PFSK-1 (cell line): Measurements from ENCODE around the gene PLS3.

Experiments
- FOXP2 ChIP-seq: optimal IDR thresholded peaks from 2 replicates; pipeline ENCODE3; 2011; ENCODE audit warnings: borderline replicate concordance, control low read depth, inconsistent platforms; ENCODE audit not compliant: insufficient read depth; ENCODE audit errors: extremely low read length, extremely low read depth
- POLR2AphosphoS5 ChIP-seq: IDR thresholded peaks from 2 replicates; pipeline ENCODE4 v1.6.1; 2012; ENCODE audit warnings: low read depth, mild to moderate bottlenecking, control low read depth, low read length, moderate library complexity
- REST ChIP-seq, 2 experiments: IDR thresholded peaks; 2 replicates each; pipeline versions ENCODE4 v1.6.1 to v1.8.0; 2011 to 2012; ENCODE audit warnings: low read depth in 2 of 2, low read length in 2 of 2, control low read depth in 1 of 2, inconsistent platforms in 1 of 2, mild to moderate bottlenecking in 1 of 2, moderate library complexity in 1 of 2; ENCODE audit not compliant: insufficient read depth in 1 of 2
- SIN3A ChIP-seq: IDR thresholded peaks from 2 replicates; pipeline ENCODE4 v1.6.1; 2012; ENCODE audit warnings: mild to moderate bottlenecking, low read length, moderate library complexity, borderline replicate concordance; ENCODE audit not compliant: insufficient read depth
- TAF1 ChIP-seq: IDR thresholded peaks from 2 replicates; pipeline ENCODE4 v1.6.1; 2012; ENCODE audit warnings: low read length, control low read depth, borderline replicate concordance; ENCODE audit not compliant: insufficient read depth

PLS3 gene

GRCh38 chrX:115630204-115630603 lies 69.2 kb downstream of the PLS3 start:
- TF ChIP-seq POLR2AphosphoS5 (no peak), FOXP2 (no peak), SIN3A (no peak), REST (IDR thresholded peaks at IDR 0.05; ENCODE audit: insufficient read depth in 1 of 2, low read depth in 2 of 2, low read length in 2 of 2) (no peak), TAF1 (no peak)

- TF ChIP-seq TAF1 = no peak
- TF ChIP-seq REST (IDR thresholded peaks at IDR 0.05; ENCODE audit: insufficient read depth in 1 of 2, low read depth in 2 of 2, low read length in 2 of 2) = no peak
- no peak for TF ChIP-seq FOXP2
- no peak for TF ChIP-seq SIN3A
- TF ChIP-seq POLR2AphosphoS5 = no peak
Measured at GRCh38 chrX:115632455-115632854, 71.5 kb downstream of the PLS3 start.

- TF ChIP-seq REST (IDR thresholded peaks at IDR 0.05; ENCODE audit: insufficient read depth in 1 of 2, low read depth in 2 of 2, low read length in 2 of 2) (no peak), SIN3A (no peak), POLR2AphosphoS5 (no peak), FOXP2 (no peak), TAF1 (no peak)
Measured at GRCh38 chrX:115639334-115639880, 78.4 kb downstream of the PLS3 start.

- TF ChIP-seq REST (IDR thresholded peaks at IDR 0.05; ENCODE audit: insufficient read depth in 1 of 2, low read depth in 2 of 2, low read length in 2 of 2) (no peak), FOXP2 (no peak), TAF1 (no peak), POLR2AphosphoS5 (no peak), SIN3A (no peak)
Measured at GRCh38 chrX:115642311-115642710, 81.3 kb downstream of the PLS3 start.

- TF ChIP-seq TAF1 (no peak), REST (IDR thresholded peaks at IDR 0.05; ENCODE audit: insufficient read depth in 1 of 2, low read depth in 2 of 2, low read length in 2 of 2) (no peak), FOXP2 (no peak), SIN3A (no peak), POLR2AphosphoS5 (no peak)
Measured at GRCh38 chrX:115642895-115643530, 82.0 kb downstream of the PLS3 start.
